ENCODE measurements around the gene ATE1.

Gene ATE1

GRCh38 chr10:121721257-121721656 lies 206.6 kb downstream of the ATE1 start:
- TF ChIP-seq SIN3A (IDR thresholded peaks at IDR 0.05; ENCODE audit: borderline replicate concordance, insufficient read depth, low read length) (no peak), FOXP2 (optimal IDR thresholded peaks at IDR 0.05; ENCODE audit: borderline replicate concordance, extremely low read depth, extremely low read length, insufficient read depth) (no peak), TAF1 (IDR thresholded peaks at IDR 0.05; ENCODE audit: borderline replicate concordance, insufficient read depth, low read length) (no peak), REST (IDR thresholded peaks at IDR 0.05; ENCODE audit: insufficient read depth in 1 of 2, low read depth in 2 of 2, low read length in 2 of 2) (no peak), POLR2AphosphoS5 (IDR thresholded peaks at IDR 0.05; ENCODE audit: low read depth, low read length) (no peak)

GRCh38 chr10:121715969-121716368 lies 211.9 kb downstream of the ATE1 start:
- no peak for TF ChIP-seq FOXP2 (optimal IDR thresholded peaks at IDR 0.05; ENCODE audit: borderline replicate concordance, extremely low read depth, extremely low read length, insufficient read depth)
- TF ChIP-seq REST (IDR thresholded peaks at IDR 0.05; ENCODE audit: insufficient read depth in 1 of 2, low read depth in 2 of 2, low read length in 2 of 2) = no peak
- TF ChIP-seq SIN3A (IDR thresholded peaks at IDR 0.05; ENCODE audit: borderline replicate concordance, insufficient read depth, low read length) = no peak
- no peak for TF ChIP-seq TAF1 (IDR thresholded peaks at IDR 0.05; ENCODE audit: borderline replicate concordance, insufficient read depth, low read length)
- TF ChIP-seq POLR2AphosphoS5 (IDR thresholded peaks at IDR 0.05; ENCODE audit: low read depth, low read length) = no peak

- TF ChIP-seq TAF1 (IDR thresholded peaks at IDR 0.05; ENCODE audit: borderline replicate concordance, insufficient read depth, low read length) (no peak), SIN3A (IDR thresholded peaks at IDR 0.05; ENCODE audit: borderline replicate concordance, insufficient read depth, low read length) (no peak), POLR2AphosphoS5 (IDR thresholded peaks at IDR 0.05; ENCODE audit: low read depth, low read length) (no peak), REST (IDR thresholded peaks at IDR 0.05; ENCODE audit: insufficient read depth in 1 of 2, low read depth in 2 of 2, low read length in 2 of 2) (no peak), FOXP2 (optimal IDR thresholded peaks at IDR 0.05; ENCODE audit: borderline replicate concordance, extremely low read depth, extremely low read length, insufficient read depth) (no peak)
Observed at GRCh38 chr10:121715076-121715475, 212.8 kb downstream of the ATE1 start.

- TF ChIP-seq POLR2AphosphoS5 (IDR thresholded peaks at IDR 0.05; ENCODE audit: low read depth, low read length) (no peak), REST (IDR thresholded peaks at IDR 0.05; ENCODE audit: insufficient read depth in 1 of 2, low read depth in 2 of 2, low read length in 2 of 2) (no peak), FOXP2 (optimal IDR thresholded peaks at IDR 0.05; ENCODE audit: borderline replicate concordance, extremely low read depth, extremely low read length, insufficient read depth) (no peak), SIN3A (IDR thresholded peaks at IDR 0.05; ENCODE audit: borderline replicate concordance, insufficient read depth, low read length) (no peak), TAF1 (IDR thresholded peaks at IDR 0.05; ENCODE audit: borderline replicate concordance, insufficient read depth, low read length) (no peak)
Observed at GRCh38 chr10:121713486-121713885, 214.3 kb downstream of the ATE1 start.

- no peak for TF ChIP-seq POLR2AphosphoS5 (IDR thresholded peaks at IDR 0.05; ENCODE audit: low read depth, low read length)
- no peak for TF ChIP-seq FOXP2 (optimal IDR thresholded peaks at IDR 0.05; ENCODE audit: borderline replicate concordance, extremely low read depth, extremely low read length, insufficient read depth)
- no peak for TF ChIP-seq REST (IDR thresholded peaks at IDR 0.05; ENCODE audit: insufficient read depth in 1 of 2, low read depth in 2 of 2, low read length in 2 of 2)
- no peak for TF ChIP-seq TAF1 (IDR thresholded peaks at IDR 0.05; ENCODE audit: borderline replicate concordance, insufficient read depth, low read length)
- no peak for TF ChIP-seq SIN3A (IDR thresholded peaks at IDR 0.05; ENCODE audit: borderline replicate concordance, insufficient read depth, low read length)
Observed at GRCh38 chr10:121710971-121711370, 216.9 kb downstream of the ATE1 start.
